HepG2 (cell line): ENCODE data around the gene SLFN14. TPM values are rescaled to one million over a fixed set of nuclear protein-coding genes. Genes with fewer than 3 reads are reported as not detected.

Experiments used
- AGO2 ChIP-seq: fragments of 200-400 bp; formaldehyde crosslinking; optimal IDR thresholded peaks from 2 replicates; pipeline ENCODE3; 2017; ENCODE audit warnings: mild to moderate bottlenecking, low read depth, low read length, moderate library complexity
- ELF3 ChIP-seq: IDR thresholded peaks from 2 replicates; pipeline ENCODE4 v1.6.1; 2016; ENCODE audit warnings: missing genetic modification reagents, missing compliant biosample characterization
- GPBP1L1 ChIP-seq: sonication (generic); formaldehyde crosslinking; IDR thresholded peaks from 2 replicates; pipeline ENCODE4 v1.5.0; 2020; ENCODE audit warnings: mild to moderate bottlenecking, missing genetic modification reagents
- PHF21A ChIP-seq: sonication (generic); formaldehyde crosslinking; IDR thresholded peaks from 2 replicates; pipeline ENCODE4 v1.5.0; 2020; ENCODE audit warnings: mild to moderate bottlenecking, missing genetic modification reagents
- PRDM4 ChIP-seq: sonication (generic); formaldehyde crosslinking; IDR thresholded peaks from 2 replicates; pipeline ENCODE4 v1.9.0; 2021; ENCODE audit warnings: missing genetic modification reagents, borderline replicate concordance
- REXO4 ChIP-seq: sonication (generic); formaldehyde crosslinking; IDR thresholded peaks from 2 replicates; pipeline ENCODE4 v1.8.0; 2022; ENCODE audit warnings: missing genetic modification reagents, mild to moderate bottlenecking, borderline replicate concordance
- SATB2 ChIP-seq: sonication (generic); formaldehyde crosslinking; IDR thresholded peaks from 2 replicates; pipeline ENCODE4 v1.5.0; 2020; ENCODE audit warnings: missing genetic modification reagents
- SNAPC4 ChIP-seq: sonication (generic); formaldehyde crosslinking; IDR thresholded peaks from 2 replicates; pipeline ENCODE4 v1.4.0; 2020; ENCODE audit warnings: mild to moderate bottlenecking, missing genetic modification reagents
- WIZ ChIP-seq: sonication (generic); formaldehyde crosslinking; IDR thresholded peaks from 2 replicates; pipeline ENCODE4 v1.5.1; 2020; ENCODE audit warnings: mild to moderate bottlenecking, missing genetic modification reagents
- ZHX1 ChIP-seq: sonication (generic); formaldehyde crosslinking; IDR thresholded peaks from 2 replicates; pipeline ENCODE4 v1.8.1; 2022; ENCODE audit warnings: low read depth, mild to moderate bottlenecking, missing genetic modification reagents
- ZNF232 ChIP-seq: sonication (generic); formaldehyde crosslinking; IDR thresholded peaks from 2 replicates; pipeline ENCODE4 v1.4.0; 2020; ENCODE audit warnings: missing genetic modification reagents, borderline replicate concordance
- ZNF567 ChIP-seq: sonication (generic); formaldehyde crosslinking; IDR thresholded peaks from 2 replicates; pipeline ENCODE4 v1.8.1; 2023; ENCODE audit warnings: mild to moderate bottlenecking, missing genetic modification reagents, borderline replicate concordance
- ZNF724P ChIP-seq: sonication (generic); formaldehyde crosslinking; IDR thresholded peaks from 2 replicates; pipeline ENCODE4 v1.8.0; 2022; ENCODE audit warnings: missing genetic modification reagents, borderline replicate concordance
- ZNF746 ChIP-seq: sonication (generic); formaldehyde crosslinking; IDR thresholded peaks from 2 replicates; pipeline ENCODE4 v1.8.0; 2022; ENCODE audit warnings: mild to moderate bottlenecking, missing genetic modification reagents
- ZNF788 ChIP-seq: sonication (generic); formaldehyde crosslinking; IDR thresholded peaks from 2 replicates; pipeline ENCODE4 v1.5.0; 2020; ENCODE audit warnings: mild to moderate bottlenecking, missing genetic modification reagents, borderline replicate concordance
- polyA plus RNA-seq, 8 experiments: library from polyadenylated mRNA; depleted of rRNA in 3 of 8; stranded (reverse) in 7 of 8; unstranded in 1 of 8; fragments of >200 nt; fragmentation: Illumina TruSeq in 4 of 8; extraction: Trizol in 4 of 8; gene quantifications; 2 replicates each; pipeline versions ENCODE4 v1.2.1 to v1.2.3, GENCODE V29; 2011 to 2016; ENCODE audit warnings: low read depth in 4 of 8, missing spikeins in 1 of 8, mixed read lengths in 1 of 8; ENCODE audit not compliant: insufficient read depth in 1 of 8
- total RNA-seq, 5 experiments: library from RNA; depleted of rRNA; stranded (reverse); fragments of >200 nt; fragmentation: Illumina TruSeq; extraction: Trizol; gene quantifications; 2 replicates each; pipeline ENCODE4 v1.2.3, GENCODE V29; 2016; ENCODE audit warnings: low read depth in 1 of 5

SLFN14 gene
- total and polyA plus RNA-seq, 2 of the 13 experiments (the other 11 are each of a cell fraction or from before 2014, with no cell fraction given) = not detected

- TF ChIP-seq ZNF746 (CRISPR knock-in tag) (peak; percentile 50; the same call in 1 of the 2 replicates), ZNF788 (CRISPR knock-in tag) (peak; percentile 75; the same call in 1 of the 2 replicates), PRDM4 (CRISPR knock-in tag) (no peak), ZHX1 (CRISPR knock-in tag) (peak; percentile 89), GPBP1L1 (CRISPR knock-in tag) (no peak), REXO4 (CRISPR knock-in tag) (no peak), PHF21A (peak; percentile 75; the same call in 1 of the 2 replicates), SATB2 (CRISPR knock-in tag) (no peak; the same call in 1 of the 2 replicates), ELF3 (peak; percentile 93), ZNF232 (CRISPR knock-in tag) (0 out of 2 replicates have a peak, but pooled peaks have one; percentile 24), ZNF724P (no peak), WIZ (CRISPR knock-in tag) (peak; percentile 37; the same call in 1 of the 2 replicates), AGO2 (peak; percentile 59), SNAPC4 (CRISPR knock-in tag) (no peak), ZNF567 (CRISPR knock-in tag) (peak; percentile 81; the same call in 1 of the 2 replicates)
Measured at GRCh38 chr17:35578197-35578928, 17.7 kb upstream of the SLFN14 start, which contains the start of gene PEX12 (continued).
